GM18520 (cell line): ENCODE data around the gene ABLIM1.

ENCODE experiments used
- ATAC-seq: cut with Tn5 transposase; IDR thresholded peaks from one replicate; pipeline ENCODE4 v1.9.1; 2021; ENCODE audit not compliant: unreplicated experiment

The ABLIM1 gene

DNA sequence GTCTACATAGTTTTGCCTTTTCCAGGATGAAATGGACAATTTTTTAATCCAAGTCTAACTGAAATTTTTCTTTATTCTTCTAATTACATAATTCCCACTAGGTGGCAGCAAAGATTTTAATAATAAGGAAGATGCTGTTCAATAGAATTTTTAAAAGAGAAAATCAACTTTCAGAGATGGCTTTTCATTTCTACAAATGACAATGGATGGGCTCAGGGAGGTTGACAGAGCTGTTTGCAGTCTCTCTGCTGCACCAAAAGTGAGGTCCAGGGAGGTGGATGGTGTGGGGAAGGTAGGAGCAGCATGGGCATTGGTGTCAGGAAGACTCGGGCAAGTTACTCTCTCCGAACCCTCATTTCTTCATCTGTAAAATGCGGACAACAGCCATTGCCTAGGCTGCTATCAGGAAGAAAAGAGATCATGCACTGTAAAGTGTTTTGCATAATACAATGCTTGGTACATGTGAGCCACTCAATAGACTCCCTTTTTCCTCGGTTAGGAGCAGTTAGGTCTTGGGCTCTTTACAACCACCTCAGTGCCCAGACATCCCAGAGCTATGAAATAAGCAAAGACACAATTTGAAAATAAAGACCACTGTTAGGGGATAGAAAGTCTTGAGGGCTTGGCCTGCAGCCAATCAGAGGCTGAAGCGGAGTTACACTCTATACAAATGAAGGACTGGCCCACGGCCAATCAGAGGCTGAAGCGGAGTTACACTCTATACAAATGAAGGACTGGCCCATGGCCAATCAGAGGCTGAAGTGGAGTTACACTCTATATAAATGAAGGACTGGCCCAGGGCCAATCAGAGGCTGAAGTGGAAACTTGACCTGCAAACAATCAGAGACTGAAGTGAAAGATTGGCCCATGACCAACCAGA lies 107.1 kb downstream of the ABLIM1 start:
- ATAC-seq: no peak

DNA sequence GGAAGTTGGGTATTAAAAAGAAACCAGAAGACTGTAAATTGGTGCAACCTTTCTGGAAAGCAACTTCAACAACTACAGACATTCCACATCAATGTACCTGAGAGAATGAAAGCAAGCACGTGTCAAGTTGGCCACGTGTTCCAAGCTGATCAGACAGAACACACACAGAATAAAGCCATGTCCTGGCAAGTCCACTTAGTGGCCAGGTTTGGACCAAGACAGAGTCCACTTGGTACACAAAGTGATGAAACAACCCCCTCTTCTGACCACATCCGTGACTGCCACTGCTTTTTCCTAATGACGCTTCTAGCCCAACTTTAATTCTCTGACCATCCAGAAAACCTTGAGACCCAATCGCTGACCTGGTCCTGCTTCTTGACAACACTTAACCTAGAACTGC lies 109.4 kb downstream of the ABLIM1 start:
- ATAC-seq: no peak

DNA sequence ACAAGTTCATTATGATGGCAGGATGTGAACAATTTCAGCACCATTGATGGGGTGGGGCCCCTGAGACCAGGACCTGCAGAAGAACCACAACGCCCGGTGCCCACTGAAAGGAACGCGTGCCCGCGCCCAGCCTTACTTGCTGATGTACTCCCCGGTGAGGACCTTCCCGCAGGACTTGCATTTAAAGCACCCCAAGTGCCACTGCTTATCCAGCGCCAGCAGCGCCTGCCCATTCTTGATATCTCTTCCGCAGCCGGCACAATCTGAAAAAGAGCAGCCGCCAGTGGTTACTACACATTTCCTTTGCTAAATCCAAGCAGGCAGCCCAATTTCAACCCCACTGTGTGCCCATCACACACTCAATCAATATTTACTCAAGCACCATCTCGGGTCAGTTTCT lies 110.6 kb downstream of the ABLIM1 start:
- no peak for ATAC-seq

DNA sequence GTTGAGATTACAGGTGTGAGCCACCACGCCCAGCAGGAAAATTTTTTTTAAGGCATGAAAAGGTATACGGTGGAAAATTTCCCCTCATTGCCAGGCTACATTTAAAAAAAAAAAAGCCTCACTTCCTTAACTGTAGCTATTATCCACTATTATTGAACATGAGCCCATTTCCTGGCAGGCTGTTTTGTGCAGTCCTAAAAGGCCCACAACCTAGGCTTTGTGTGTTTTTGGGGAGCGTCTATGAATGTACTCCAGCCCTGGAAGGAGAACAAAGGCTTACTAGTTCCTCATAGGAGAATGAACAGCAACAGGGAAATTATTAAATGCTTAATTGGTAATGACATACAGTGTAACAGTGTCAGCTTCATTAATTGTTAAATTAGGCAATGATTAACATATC lies 111.0 kb downstream of the ABLIM1 start:
- ATAC-seq: no peak

DNA sequence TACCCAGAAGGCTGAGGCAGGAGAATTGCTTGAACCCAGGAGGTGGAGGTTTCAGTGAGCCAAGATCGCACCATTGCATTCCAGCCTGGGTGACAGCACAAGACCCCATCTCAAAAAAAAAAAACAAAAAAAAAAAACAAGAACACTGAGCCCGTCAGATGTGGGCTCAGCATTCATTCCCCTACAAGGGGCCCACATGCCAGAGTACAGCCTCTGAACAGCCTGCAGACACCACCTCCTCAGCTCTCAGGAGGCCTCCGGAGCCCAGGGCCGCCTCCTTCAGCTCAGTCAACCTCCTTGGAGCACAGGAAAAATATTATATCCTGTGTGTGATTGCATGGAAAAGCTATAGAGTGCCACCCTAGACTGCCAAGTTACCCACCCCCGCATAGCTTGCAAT lies 112.3 kb downstream of the ABLIM1 start:
- no peak for ATAC-seq

DNA sequence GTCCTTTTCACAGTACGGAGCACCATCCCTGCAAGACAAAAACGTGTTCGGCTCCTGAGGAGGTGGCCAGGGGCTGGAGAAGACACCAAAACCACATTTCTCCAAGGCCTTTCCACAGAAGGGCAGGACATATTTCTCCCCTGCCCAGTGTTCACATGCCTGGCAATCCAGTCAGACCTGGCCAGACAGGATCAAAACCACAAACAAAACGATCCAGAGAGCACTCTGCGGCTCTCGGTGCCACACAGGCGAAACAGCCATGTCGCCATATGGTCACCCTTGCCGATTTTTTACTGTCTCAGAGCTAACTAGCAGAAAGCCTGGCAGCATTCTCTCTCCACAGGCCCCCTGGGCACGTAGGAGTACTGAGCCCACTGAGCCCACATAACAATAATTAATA lies 113.0 kb downstream of the ABLIM1 start:
- ATAC-seq: no peak

DNA sequence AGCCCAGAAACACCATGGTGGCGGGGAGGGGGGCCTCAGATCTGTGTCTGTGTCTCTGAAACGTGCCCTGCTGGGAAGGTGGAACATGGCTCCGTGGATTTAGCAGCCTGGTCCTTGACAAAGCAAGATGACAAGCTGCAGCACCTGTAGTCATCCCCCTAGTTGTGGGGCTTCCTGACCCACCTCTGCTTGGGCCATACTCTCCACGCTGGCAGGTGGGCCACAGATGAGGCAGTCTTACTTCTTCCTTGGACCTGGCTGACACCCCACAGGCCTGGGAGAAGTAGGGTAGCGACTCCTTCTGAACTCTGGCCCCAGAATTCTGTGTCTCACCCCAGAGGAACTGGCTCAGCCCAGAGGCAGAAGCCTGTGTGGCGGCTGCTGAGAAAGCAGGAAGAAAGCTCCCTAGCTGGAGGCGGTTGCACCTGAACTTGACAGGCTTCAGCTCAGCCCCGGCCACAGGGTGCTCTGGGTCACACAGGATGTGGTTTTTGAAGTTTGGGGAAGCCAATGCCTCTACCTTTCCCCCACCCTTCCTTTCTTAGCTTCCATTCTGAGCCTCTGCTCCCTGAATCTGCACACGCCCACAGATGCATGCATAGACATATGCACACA lies 113.9 kb downstream of the ABLIM1 start:
- ATAC-seq: peak; percentile 93

DNA sequence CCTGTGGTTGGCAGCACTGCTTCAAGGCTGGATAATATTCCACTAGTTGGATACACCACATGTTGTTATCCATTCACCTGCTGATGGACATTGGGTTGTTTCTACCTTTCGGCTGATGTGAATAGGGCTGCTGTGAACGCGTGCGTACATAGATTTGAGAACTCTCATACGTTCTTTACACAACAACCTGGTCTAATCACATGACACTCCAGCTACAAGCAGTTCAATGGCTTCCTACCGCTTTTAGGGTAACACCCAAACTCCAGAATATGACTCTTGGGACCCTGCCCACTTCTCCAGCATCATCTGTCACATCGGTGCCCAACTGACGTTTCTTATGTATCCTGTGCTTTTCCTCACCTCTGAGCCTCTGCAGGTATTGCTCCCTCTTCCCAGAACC lies 114.6 kb downstream of the ABLIM1 start:
- no peak for ATAC-seq

DNA sequence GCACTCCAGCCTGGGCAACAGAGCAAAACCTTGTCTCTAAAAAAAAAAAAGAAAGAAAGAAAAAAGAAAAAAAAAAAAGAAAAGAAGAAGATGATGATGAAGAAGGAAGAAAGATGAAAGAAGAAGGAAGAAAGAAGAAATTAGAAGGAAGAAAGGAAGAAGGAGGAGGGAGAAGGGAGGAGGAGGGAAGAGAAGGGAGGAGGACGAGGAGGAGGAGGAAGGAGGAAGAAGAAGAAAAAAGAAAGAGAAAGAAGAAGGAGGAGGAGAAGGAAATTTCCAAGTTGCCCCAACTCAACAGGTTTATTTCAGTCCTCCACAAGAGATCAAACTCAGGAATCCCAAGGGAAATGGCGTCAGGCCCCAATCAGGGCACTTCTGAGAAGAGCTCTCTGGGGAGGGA lies 115.7 kb downstream of the ABLIM1 start:
- ATAC-seq: no peak

DNA sequence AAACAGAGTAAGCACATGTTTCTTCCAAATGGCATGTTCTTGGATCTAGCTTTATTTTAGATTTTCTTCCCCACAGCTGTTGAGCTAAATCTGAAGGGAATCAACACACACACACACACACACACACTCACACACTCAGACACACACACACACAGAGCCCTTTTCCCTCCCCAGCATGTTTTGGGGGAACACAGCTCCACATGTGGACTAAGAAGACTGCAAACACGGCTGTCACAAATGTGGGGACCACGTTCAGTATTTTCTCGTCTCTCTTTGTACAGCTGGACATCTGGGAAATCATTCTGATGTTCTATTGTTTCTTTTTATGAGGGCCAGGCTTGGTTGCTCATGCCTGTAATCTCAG lies 116.3 kb downstream of the ABLIM1 start:
- ATAC-seq: no peak

DNA sequence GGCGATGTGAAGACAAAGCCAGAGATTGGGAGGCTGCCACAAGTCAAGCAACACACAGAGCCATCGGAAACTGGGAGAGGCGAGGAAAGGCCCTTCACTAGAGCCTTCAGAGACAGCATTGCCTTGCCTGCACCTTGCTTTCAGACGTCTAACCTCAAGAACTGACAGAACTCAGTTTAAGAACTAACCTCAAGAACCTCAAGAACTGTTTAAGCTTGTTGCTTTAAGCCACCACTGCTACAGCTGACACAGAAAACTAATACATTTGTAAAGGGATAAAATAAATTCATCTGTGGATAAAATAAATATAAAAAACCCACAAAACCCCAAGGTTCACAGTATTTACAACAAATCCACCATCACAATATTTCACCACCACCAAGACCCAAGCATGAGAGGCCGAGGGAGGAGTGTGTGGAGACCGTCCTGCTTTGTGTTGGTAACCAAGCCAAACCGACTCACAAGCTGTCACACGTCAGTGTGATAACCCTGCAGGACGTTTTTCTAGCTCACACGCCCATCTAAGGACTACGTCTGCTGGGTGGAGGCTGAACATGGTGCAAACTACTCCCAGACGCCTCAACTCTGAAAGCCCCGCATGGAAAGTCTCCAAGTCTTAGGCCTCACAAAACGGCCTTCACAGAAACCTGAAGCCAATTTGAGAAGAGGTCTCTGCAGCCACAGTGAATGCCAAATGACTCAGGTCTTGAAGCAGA lies 116.8 kb downstream of the ABLIM1 start:
- no peak for ATAC-seq

DNA sequence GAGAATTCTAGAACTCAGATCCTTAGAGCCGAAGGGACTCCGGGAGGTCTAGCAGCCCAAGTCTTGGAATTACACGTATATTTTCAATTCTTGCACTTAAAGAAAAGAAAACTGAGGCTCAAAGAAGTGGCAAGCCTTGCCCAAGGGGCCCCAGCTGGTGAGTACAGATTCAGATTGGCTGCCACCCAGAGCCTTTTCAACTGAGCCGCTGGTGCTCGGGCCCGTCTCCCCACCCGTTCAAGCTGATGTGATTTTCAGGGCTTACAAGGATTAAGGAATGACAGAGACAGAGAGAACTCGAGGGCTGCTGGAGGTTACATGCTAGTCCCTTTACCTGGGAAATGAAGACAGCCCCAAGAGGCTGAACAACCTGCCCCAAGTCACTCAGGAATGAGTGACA lies 117.8 kb downstream of the ABLIM1 start:
- ATAC-seq: no peak

DNA sequence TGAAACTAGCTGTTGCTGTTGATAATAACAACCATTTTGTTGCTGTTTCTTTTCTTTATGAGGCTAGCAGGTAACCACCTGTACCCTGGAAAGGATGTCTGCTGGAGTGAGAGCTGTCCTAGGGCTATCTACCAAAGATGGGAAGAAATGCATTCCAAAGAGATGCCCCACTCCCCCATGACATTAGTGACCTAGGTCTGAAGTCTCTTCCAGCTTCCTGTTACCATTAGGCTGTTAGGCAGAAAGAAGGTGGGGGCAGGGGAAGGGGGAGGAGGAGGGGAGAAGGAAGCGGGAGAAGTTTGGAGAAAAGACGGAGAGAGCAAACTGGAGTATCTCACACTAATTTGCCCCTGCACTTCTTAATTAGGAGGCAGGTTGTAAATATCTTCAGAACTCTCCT lies 118.5 kb downstream of the ABLIM1 start:
- ATAC-seq: no peak

DNA sequence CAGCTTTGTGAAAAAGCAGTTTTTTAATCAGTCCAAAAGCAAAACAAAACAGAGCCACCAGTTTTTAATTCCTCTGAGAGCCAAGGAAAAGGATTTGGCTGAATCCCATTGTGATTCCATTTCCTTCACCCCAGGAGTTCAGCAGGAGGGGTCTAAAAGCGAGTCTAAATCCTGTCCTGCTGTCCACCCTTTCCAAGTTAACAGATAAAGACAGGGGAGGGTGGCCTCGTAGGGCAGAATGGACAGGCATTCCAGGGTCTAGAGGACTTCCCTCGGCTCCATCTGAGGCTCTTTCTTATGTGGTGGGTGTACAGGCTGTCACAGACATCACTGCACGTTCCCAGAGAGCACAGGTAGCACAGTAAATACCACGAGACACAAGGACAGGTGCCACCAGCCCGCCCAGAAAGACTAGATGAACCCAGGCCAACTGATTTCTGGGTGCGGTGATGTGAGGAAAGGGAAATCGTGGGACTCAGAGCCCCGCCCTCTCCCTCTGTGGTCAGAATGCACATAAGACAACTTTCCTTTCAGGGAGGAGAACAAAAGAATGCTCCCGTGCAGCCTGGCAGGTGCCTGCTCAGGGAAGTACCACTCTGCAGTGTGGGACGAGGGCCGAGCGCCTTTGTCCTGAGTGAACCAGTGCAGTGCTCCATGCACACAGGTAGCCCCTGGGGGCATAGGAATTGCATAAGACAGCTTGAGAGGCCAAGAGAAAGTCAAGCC lies 119.7 kb downstream of the ABLIM1 start:
- no peak for ATAC-seq

DNA sequence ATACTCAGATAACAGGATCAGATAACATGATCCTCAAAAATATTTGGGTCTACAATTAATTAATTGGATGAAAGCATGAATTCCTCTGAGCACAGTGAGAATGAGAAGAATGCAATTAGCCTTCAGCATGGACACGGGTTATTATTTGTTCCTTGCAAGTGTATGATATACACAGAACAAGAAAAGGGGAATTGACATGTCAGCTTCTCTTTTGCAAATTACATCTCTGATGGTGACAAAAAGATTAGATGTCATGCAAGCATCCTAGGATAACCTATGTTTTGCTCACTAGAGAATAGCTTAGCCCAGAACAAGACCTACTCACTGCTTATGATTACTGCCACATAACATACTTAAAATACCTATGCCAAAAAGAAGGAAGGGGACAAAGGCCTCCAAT lies 120.3 kb downstream of the ABLIM1 start:
- ATAC-seq: no peak

DNA sequence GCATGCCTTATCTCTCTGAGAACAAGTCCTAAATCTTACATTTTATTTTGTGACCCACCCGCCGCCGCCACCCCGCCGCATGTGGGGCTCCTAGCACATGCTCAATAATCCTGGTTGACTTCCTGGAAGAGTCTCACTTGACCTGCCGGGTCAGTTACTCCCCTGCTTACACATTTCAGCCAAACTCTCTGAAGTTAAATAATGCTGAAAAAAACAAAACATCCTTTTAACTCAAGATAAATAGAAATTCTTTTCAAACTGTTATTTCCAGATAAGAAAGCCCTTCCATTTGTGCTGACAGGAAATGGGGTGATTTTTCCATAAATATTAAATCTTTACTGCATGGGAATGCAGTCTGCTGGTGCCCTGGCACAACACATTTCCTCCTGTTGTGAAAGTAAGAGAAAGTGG lies 123.5 kb downstream of the ABLIM1 start:
- ATAC-seq: no peak

DNA sequence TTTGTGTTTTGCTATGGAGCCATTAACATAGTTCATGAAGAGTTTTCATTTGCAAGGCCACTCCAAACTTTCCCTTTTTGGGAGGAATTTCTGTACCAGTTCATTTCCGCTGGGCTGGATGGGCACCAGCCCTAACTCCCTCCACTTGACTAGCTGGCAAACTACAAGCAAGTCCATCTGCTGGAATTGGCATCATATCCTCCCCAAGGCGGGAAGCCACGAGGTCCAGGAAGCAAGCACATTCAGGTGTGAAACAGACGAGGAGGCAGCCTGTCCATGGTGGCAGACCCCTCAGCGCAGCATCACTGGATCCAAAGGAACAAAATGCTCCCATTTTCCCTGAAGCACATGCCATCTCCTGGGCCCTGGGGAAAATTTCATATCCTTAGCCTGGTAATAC lies 125.8 kb downstream of the ABLIM1 start:
- ATAC-seq: no peak

DNA sequence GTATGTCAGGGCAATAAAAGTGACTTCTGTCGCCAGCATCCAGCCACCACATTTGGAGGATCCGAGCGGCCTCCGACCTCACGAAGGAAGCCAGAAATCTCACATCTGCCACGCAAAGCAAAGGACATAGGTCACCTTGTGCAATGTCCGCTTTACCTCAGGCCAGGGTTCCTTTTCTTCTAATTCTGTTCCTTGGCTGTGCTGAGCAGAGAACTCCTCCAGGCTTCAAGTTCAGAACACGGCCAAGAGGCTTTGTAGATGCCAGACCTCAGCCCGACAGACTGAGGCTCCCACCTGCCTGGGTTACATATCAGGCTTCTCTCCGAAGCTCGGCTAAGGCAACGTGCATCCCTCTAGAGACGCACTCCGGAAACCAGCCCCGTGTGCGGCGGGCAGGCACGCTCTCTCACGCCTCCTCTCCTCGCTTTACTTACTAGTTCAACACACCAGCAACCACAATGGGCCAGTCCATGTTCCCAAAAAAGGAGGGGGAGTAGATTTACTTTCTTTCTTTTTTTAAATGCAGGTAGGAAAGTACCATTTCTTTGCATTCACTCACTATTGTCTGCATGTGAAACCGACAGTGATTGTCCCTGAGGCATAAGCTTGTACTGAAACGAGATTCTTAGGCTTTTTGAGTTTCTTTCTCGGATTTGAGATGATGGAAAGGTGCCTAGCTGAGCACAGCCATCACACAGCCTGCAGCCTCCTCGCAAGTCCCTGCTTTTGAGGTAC lies 131.4 kb downstream of the ABLIM1 start:
- peak; percentile 91 for ATAC-seq

DNA sequence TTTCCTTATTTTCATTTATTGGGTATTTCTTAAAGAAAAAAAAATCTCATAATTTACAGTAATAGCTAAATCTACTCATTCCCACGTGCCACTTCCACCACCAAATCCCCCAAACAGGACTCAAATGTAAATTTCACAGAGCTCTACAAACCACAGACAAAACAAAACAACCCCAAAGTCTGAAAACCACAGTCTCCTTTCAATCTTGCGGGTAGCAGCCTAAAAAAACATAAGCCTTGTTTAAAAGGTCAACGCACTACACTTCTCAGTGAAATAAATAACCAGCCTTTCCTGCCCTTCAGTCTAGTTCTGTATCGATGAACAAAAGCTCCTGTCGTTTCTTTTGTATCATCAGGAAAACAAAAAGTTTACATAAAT lies 132.0 kb downstream of the ABLIM1 start:
- ATAC-seq: peak; percentile 27

DNA sequence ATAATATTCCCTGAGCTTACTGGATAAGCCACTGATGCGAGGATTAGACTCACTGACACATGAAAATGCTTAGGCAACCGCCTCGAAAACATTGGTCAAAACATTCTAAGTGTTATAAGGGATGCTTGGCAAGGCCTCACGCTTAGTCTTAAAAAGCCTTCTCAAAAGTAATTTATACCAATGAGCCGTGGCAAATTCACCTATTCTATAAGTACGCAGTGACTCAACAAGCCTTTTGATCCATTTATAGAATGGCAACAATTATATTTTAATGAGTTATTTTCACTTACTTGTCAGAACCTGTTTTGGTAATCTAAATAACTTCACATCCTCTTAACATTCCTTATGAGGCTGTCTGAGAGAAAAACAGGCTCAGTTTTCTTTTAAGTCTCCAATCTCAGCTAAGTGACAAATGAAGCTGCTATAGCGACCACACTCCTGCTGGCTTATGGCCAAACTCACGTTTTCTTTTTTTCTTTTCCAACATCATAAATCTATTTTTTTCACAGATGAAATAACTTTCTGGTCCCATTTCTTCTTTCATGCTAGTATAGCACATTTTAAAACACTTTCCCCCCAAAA lies 132.6 kb downstream of the ABLIM1 start:
- no peak for ATAC-seq
